ENCODE results near the gene NANOS2. TPM values are rescaled to one million over a fixed set of nuclear protein-coding genes. Genes with fewer than 3 reads are reported as not detected.

The NANOS2 gene
- total and polyA plus RNA-seq, 9 of the 15 experiments (the other 6 are each of a cell fraction or from before 2014, with no cell fraction given), result not detected

GRCh38 chr19:45906221-45906620, 8.4 kb downstream of the NANOS2 start:
- intact Hi-C loops (cut with micrococcal nuclease) (no loop called here), in situ Hi-C loops (cut with MboI) (no loop called here)
- Histone ChIP-seq H3K27me3 (ENCODE audit: control insufficient read depth in 2 of 2, insufficient read depth in 2 of 2, low read length in 2 of 2) (peaks cover 2 to 6% of the 10 kb centered on the region in 2 experiments; a peak in 3 of 5 replicates), H4K20me1 (replicated peaks; ENCODE audit: control insufficient read depth, insufficient read depth, low read length) (no peaks in the 10 kb centered on the region), H3K4me3 (no peak overlapping the region), H3K4me1 (replicated peaks in 1 of 2; ENCODE audit: control insufficient read depth in 2 of 2, insufficient read depth in 2 of 2, low read length in 2 of 2) (peaks cover 0 to 18% of the 10 kb centered on the region in 2 experiments; a peak in 3 of 5 replicates), H3K9me3 (replicated peaks; ENCODE audit: control insufficient read depth, insufficient read depth, low read depth, low read length) (no peaks in the 10 kb centered on the region), H2AFZ (ENCODE audit: low read depth, low read length) (no peak overlapping the region), H3K9ac (ENCODE audit: insufficient read depth in 1 of 2, low read depth in 2 of 2, low read length in 2 of 2) (no peak overlapping the region), H3K36me3 (ENCODE audit: control insufficient read depth, insufficient read depth, low read length) (no peaks in the 10 kb centered on the region), H3K27ac (ENCODE audit: extremely low read depth, low read depth, low read length) (no peak overlapping the region), H3K9me1 (ENCODE audit: control insufficient read depth, insufficient read depth, low read length) (no peaks in the 10 kb centered on the region), H3K4me2 (ENCODE audit: insufficient read depth, low read length) (no peak overlapping the region), H3K79me2 (ENCODE audit: control insufficient read depth, insufficient read depth, low read length) (peaks cover 9% of the 10 kb centered on the region)
- ATAC-seq (no peak), DNase-seq (ENCODE audit: extremely low read depth in 1 of 4, low spot score in 3 of 4) (no peak), FAIRE-seq (no peak)
- ChIA-PET CTCF (ENCODE audit: low intra/inter-chr PET ratio) (no interaction called here), POLR2A (no interaction called here)
- WGBS (ENCODE audit: insufficient coverage, low coverage, missing lambda C conversion rate), result 26% methylated on average over 3 of the region's 3 CpGs
- no TSS peak for BruUV-seq (replicated peaks)
- TF ChIP-seq ZKSCAN8 (CRISPR knock-in tag; IDR thresholded peaks at IDR 0.05) (no peak), SMARCA5 (IDR thresholded peaks at IDR 0.05) (no peak), BRF2 (IDR thresholded peaks at IDR 0.05; ENCODE audit: borderline replicate concordance, insufficient read depth, insufficient read length) (no peak), SAP30 (IDR thresholded peaks at IDR 0.05; ENCODE audit: borderline replicate concordance, insufficient read depth, low read depth, low read length, poor library complexity, severe bottlenecking) (no peak), HOMEZ (CRISPR knock-in tag; IDR thresholded peaks at IDR 0.05) (no peak), MEF2D (tag; conservative IDR thresholded peaks at IDR 0.05; ENCODE audit: low read depth) (no peak)

Data from K562 (cell line).